Esophagus muscularis mucosa (tissue), 4 donors: ENCODE data around the gene LRRC45.

Experiments used
- CTCF ChIP-seq, 3 experiments: fragments of 200-600 bp in 2 of 3; fragments of 450-650 bp in 1 of 3; sonication (generic) in 2 of 3; IDR thresholded peaks; one replicate each; pipeline ENCODE4 v1.5.1; 2017 to 2019; ENCODE audit warnings: antibody characterized with exemption in 3 of 3, mild to moderate bottlenecking in 2 of 3, moderate library complexity in 1 of 3
- EP300 ChIP-seq: sonication (generic); formaldehyde crosslinking; IDR thresholded peaks from one replicate; pipeline ENCODE4 v1.6.1; 2017; ENCODE audit warnings: antibody characterized with exemption
- POLR2A ChIP-seq: fragments of 450-650 bp; IDR thresholded peaks from one replicate; pipeline ENCODE4 v1.6.1; 2017; ENCODE audit warnings: antibody characterized with exemption, moderate library complexity, mild to moderate bottlenecking, low read depth
- POLR2AphosphoS5 ChIP-seq, 2 donors: sonication (generic); formaldehyde crosslinking; IDR thresholded peaks; one replicate each; pipeline ENCODE4 v1.6.1; 2017; ENCODE audit warnings: antibody characterized with exemption in 2 of 2

GRCh38 chr17:82031885-82032627 lies 9.0 kb downstream of the LRRC45 start:
- TF ChIP-seq CTCF (IDR thresholded peaks at IDR 0.05) (no peak), POLR2A (no peak), POLR2AphosphoS5 (IDR thresholded peaks at IDR 0.05) (no peak), EP300 (no peak)
